ENCODE results near the gene MITF.

DNA sequence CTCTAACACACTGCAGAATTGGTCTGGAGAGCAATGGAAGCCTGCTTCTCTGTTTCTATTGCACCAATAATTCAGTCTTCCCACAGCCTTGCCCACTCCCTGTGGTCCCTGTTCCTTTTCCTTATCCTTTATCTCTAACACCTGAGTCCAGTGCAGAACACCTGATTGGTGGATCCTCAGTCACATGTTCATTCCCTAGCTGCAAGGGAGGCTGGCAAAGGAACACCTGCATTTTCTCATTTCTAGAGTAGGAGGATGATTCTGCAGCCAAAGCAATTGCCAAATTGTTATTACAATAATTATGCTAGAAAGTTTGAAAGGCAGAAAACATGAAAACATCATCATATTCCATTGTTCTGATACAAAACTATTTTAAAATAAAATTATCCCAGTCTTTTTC, 176.5 kb downstream of the MITF start:
- TF ChIP-seq POLR2A (IDR thresholded peaks at IDR 0.05; ENCODE audit: low read depth, low read length) (no peak), POLR2AphosphoS5 (IDR thresholded peaks at IDR 0.05; ENCODE audit: low read depth, low read length) (no peak), TAF1 (IDR thresholded peaks at IDR 0.05; ENCODE audit: low read depth, low read length) (no peak), SPI1 (IDR thresholded peaks at IDR 0.05; ENCODE audit: low read depth, low read length) (no peak), POU2F2 (IDR thresholded peaks at IDR 0.05; ENCODE audit: low read depth, low read length) (no peak)

All from GM12891 (cell line).